ENCODE data around the gene ESPL1. TPM values are rescaled to one million over a fixed set of nuclear protein-coding genes. Genes with fewer than 3 reads are reported as not detected.

The ESPL1 gene
- total and polyA plus RNA-seq, 2 donors from 2014 or later: 1.5 to 2.9 TPM

- intact Hi-C loops (cut with DNase I): no loop called here
- FAIRE-seq (no peak), DNase-seq (peak in 1 of 5 donors; percentile 51)
- Histone ChIP-seq H3K27me3 (ENCODE audit: control insufficient read depth, insufficient read depth, low read length) (no peaks in the 10 kb centered on the region), H3K36me3 (ENCODE audit: control insufficient read depth in 2 of 3, insufficient read depth in 3 of 3, low read length in 3 of 3) (peaks cover 0 to 3% (median 0%) of the 10 kb centered on the region in 3 donors), H3K9me3 (ENCODE audit: control insufficient read depth in 2 of 3, insufficient read depth in 1 of 3, low read length in 3 of 3) (no peaks in the 10 kb centered on the region), H3K9ac (ENCODE audit: low read length in 3 of 3) (no peak overlapping the region), H3K27ac (ENCODE audit: low read depth in 2 of 2, low read length in 2 of 2) (no peak overlapping the region), H3K4me1 (ENCODE audit: control insufficient read depth in 2 of 3, insufficient read depth in 2 of 3, low read depth in 1 of 3, low read length in 3 of 3) (no peaks in the 10 kb centered on the region), H3K4me3 (ENCODE audit: low read length in 3 of 3) (no peak overlapping the region)
- TF ChIP-seq CTCF (IDR thresholded peaks at IDR 0.05; ENCODE audit: borderline replicate concordance, extremely low read depth, insufficient read depth): no peak
Observed at GRCh38 chr12:53276511-53276910, 8.4 kb downstream of the ESPL1 start.

- Histone ChIP-seq H3K4me3 (ENCODE audit: low read length in 3 of 3) (no peak overlapping the region), H3K27ac (ENCODE audit: low read depth in 2 of 2, low read length in 2 of 2) (no peak overlapping the region), H3K4me1 (ENCODE audit: control insufficient read depth in 2 of 3, insufficient read depth in 2 of 3, low read depth in 1 of 3, low read length in 3 of 3) (no peaks in the 10 kb centered on the region), H3K9ac (ENCODE audit: low read length in 3 of 3) (no peak overlapping the region), H3K9me3 (ENCODE audit: control insufficient read depth in 2 of 3, insufficient read depth in 1 of 3, low read length in 3 of 3) (no peaks in the 10 kb centered on the region), H3K36me3 (ENCODE audit: control insufficient read depth in 2 of 3, insufficient read depth in 3 of 3, low read length in 3 of 3) (peaks cover 0 to 3% (median 0%) of the 10 kb centered on the region in 3 donors), H3K27me3 (ENCODE audit: control insufficient read depth, insufficient read depth, low read length) (no peaks in the 10 kb centered on the region)
- peak in 1 of 5 donors; percentile 24 for DNase-seq
- intact Hi-C loops (cut with DNase I): no loop called here
- FAIRE-seq: no peak
- no peak for TF ChIP-seq CTCF (IDR thresholded peaks at IDR 0.05; ENCODE audit: borderline replicate concordance, extremely low read depth, insufficient read depth)
Observed at GRCh38 chr12:53277981-53278380, 9.9 kb downstream of the ESPL1 start.

- Histone ChIP-seq H3K27me3 (ENCODE audit: control insufficient read depth, insufficient read depth, low read length) (no peaks in the 10 kb centered on the region), H3K9ac (ENCODE audit: low read length in 3 of 3) (peak overlapping the region in 1 of 3 donors; percentile 46), H3K27ac (ENCODE audit: low read depth in 2 of 2, low read length in 2 of 2) (peak overlapping the region; percentile 51 to 66), H3K4me3 (ENCODE audit: low read length in 3 of 3) (peak overlapping the region in 2 of 3 donors; percentile 43 to 54), H3K9me3 (ENCODE audit: control insufficient read depth in 2 of 3, insufficient read depth in 1 of 3, low read length in 3 of 3) (no peaks in the 10 kb centered on the region), H3K4me1 (ENCODE audit: control insufficient read depth in 2 of 3, insufficient read depth in 2 of 3, low read depth in 1 of 3, low read length in 3 of 3) (no peaks in the 10 kb centered on the region), H3K36me3 (ENCODE audit: control insufficient read depth in 2 of 3, insufficient read depth in 3 of 3, low read length in 3 of 3) (peaks cover 0 to 3% (median 0%) of the 10 kb centered on the region in 3 donors)
- intact Hi-C loops (cut with DNase I): no loop called here
- peak; percentile 17 for FAIRE-seq
- peak in 1 of 5 donors; percentile 22 for DNase-seq
- TF ChIP-seq CTCF (IDR thresholded peaks at IDR 0.05; ENCODE audit: borderline replicate concordance, extremely low read depth, insufficient read depth): no peak
Observed at GRCh38 chr12:53279283-53279869, 11.3 kb downstream of the ESPL1 start.

Data from kidney (tissue), 14 donors.